Keratinocyte (primary cell): ENCODE measurements around the gene SIPA1L3. TPM values are rescaled to one million over a fixed set of nuclear protein-coding genes. Genes with fewer than 3 reads are reported as not detected.

ENCODE experiments used
- DNase-seq: peaks from one replicate; pipeline ENCODE4 v3.0.0-alpha.2; 2011; ENCODE audit warnings: low read depth, missing footprints, low spot score
- FAIRE-seq: peaks from 2 replicates; lab custom pipeline; 2011; peaks lifted over from hg19 to GRCh38; lab: Jason Lieb, UNC
- H2AFZ ChIP-seq: 2 replicates; pipeline ENCODE4 v1.6.0; 2012; ENCODE audit warnings: low read length, control low read depth, inconsistent platforms; ENCODE audit not compliant: control insufficient read depth
- H3K27ac ChIP-seq: 2 replicates; pipeline ENCODE4 v1.5.1; 2011; ENCODE audit warnings: low read length; ENCODE audit not compliant: control insufficient read depth, insufficient read depth
- H3K27me3 ChIP-seq: 3 replicates; pipeline ENCODE4 v1.6.0; 2011; ENCODE audit warnings: low read length; ENCODE audit not compliant: control insufficient read depth, insufficient read depth; ENCODE audit errors: extremely low read depth
- H3K36me3 ChIP-seq, 2 experiments: 2 replicates in 1 of 2; 3 replicates in 1 of 2; pipeline ENCODE4 v1.5.1; 2011; ENCODE audit warnings: low read length in 2 of 2, mild to moderate bottlenecking in 1 of 2; ENCODE audit not compliant: control insufficient read depth in 2 of 2, insufficient read depth in 2 of 2; ENCODE audit errors: extremely low read depth in 1 of 2
- H3K4me1 ChIP-seq: 3 replicates; pipeline ENCODE4 v1.5.1; 2011; ENCODE audit warnings: low read length; ENCODE audit not compliant: control insufficient read depth, insufficient read depth; ENCODE audit errors: extremely low read depth
- H3K4me2 ChIP-seq: 3 replicates; pipeline ENCODE4 v1.6.0; 2011; ENCODE audit warnings: low read depth, low read length; ENCODE audit not compliant: control insufficient read depth, insufficient read depth; ENCODE audit errors: extremely low read depth
- H3K4me3 ChIP-seq, 3 experiments: fragments of 200-600 bp in 1 of 3; sonication (generic) in 1 of 3; 2 replicates in 2 of 3; 3 replicates in 1 of 3; pipeline ENCODE4 v1.5.1; 2011 to 2016; ENCODE audit warnings: low read length in 3 of 3, mild to moderate bottlenecking in 3 of 3, control low read depth in 2 of 3, inconsistent platforms in 1 of 3, low read depth in 1 of 3, mixed read lengths in 1 of 3, mixed run types in 1 of 3, moderate library complexity in 1 of 3; ENCODE audit not compliant: control insufficient read depth in 2 of 3, insufficient read depth in 2 of 3; ENCODE audit errors: extremely low read depth in 1 of 3
- H3K79me2 ChIP-seq: 2 replicates; pipeline ENCODE4 v1.6.0; 2012; ENCODE audit warnings: low read length; ENCODE audit not compliant: control insufficient read depth, insufficient read depth
- H3K9ac ChIP-seq: 3 replicates; pipeline ENCODE4 v1.6.0; 2011; ENCODE audit warnings: low read length; ENCODE audit not compliant: control insufficient read depth, insufficient read depth; ENCODE audit errors: extremely low read depth
- H3K9me1 ChIP-seq: 3 replicates; pipeline ENCODE4 v1.6.0; 2011; ENCODE audit warnings: low read length; ENCODE audit not compliant: control insufficient read depth, insufficient read depth; ENCODE audit errors: extremely low read depth
- H3K9me3 ChIP-seq: 2 replicates; pipeline ENCODE4 v1.5.1; 2012; ENCODE audit warnings: low read depth, low read length; ENCODE audit not compliant: control insufficient read depth
- H4K20me1 ChIP-seq: 3 replicates; pipeline ENCODE4 v1.6.0; 2011; ENCODE audit warnings: low read length; ENCODE audit not compliant: control insufficient read depth, insufficient read depth; ENCODE audit errors: extremely low read depth
- EZH2 ChIP-seq: IDR thresholded peaks from one replicate; pipeline ENCODE4 v1.6.1; 2012; ENCODE audit warnings: inconsistent platforms, mild to moderate bottlenecking, low read length, moderate library complexity
- dilution Hi-C: fragments of 300-500 bp; cut with MboI; formaldehyde crosslinking; loops from one replicate; pipeline ENCODE4 v1.7.0; 2020; ENCODE audit warnings: low sequenced_read_pairs; ENCODE audit not compliant: extremely low pct_ligation_motif_present
- polyA plus RNA-seq, 5 experiments: library from polyadenylated mRNA; depleted of rRNA in 3 of 5; stranded (reverse) in 3 of 5; stranded (forward) in 1 of 5; unstranded in 1 of 5; fragments of >200 nt; gene quantifications; 1 replicate in 1 of 5; 2 replicates in 3 of 5; 3 replicates in 1 of 5; pipeline versions ENCODE4 v1.2.1 to v1.2.3, GENCODE V29; 2011 to 2012; ENCODE audit warnings: missing spikeins in 2 of 5, low read depth in 1 of 5, low replicate concordance in 1 of 5
- TF ChIP-seq, protein P1 (sequence below), 3 experiments: IDR thresholded peaks in 1 of 3; conservative IDR thresholded peaks in 1 of 3; optimal IDR thresholded peaks in 1 of 3; 2 replicates in 2 of 3; 3 replicates in 1 of 3; pipeline versions ENCODE3 to v1.5.1; 2011; ENCODE audit warnings: low read length in 3 of 3, mild to moderate bottlenecking in 3 of 3, moderate library complexity in 2 of 3, control low read depth in 1 of 3, inconsistent platforms in 1 of 3; ENCODE audit not compliant: insufficient read depth in 2 of 3; ENCODE audit errors: extremely low read depth in 1 of 3

SIPA1L3 gene
- polyA plus RNA-seq, 1 donor (not counting 4 experiments of a cell fraction or from before 2014, with no cell fraction given): 8.0 TPM

DNA sequence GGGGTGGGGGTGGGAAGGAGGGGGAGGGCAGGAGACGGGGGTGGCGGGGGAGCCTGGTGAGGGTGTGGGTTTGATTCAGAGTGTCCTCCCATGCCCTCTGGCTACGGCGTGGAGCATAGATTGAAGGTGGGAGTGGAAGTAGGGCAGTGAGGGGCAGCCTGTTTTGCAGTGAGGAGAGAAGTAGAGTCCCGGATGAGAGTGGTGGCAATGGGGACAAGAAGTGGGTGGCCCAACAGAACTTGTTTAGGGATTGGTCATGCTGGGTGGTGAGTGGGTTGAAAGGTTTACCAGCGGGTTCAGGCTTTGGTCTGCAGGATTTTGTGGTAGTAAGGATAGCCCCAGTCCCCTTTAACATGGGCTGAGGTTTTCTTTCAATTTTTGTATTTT lies 35.5 kb downstream of the SIPA1L3 start:
- no peak for FAIRE-seq
- DNase-seq: no peak
- H3K36me3 ChIP-seq: peaks cover 0 to 6% of the 10 kb centered on the region in 2 experiments
- no peaks in the 10 kb centered on the region for H3K9me3 ChIP-seq
- H3K4me2 ChIP-seq: no peak overlapping the region
- no peak overlapping the region for H3K9ac ChIP-seq
- no peaks in the 10 kb centered on the region for H3K27me3 ChIP-seq
- H2AFZ ChIP-seq: no peak overlapping the region
- TF ChIP-seq, protein P1, sequence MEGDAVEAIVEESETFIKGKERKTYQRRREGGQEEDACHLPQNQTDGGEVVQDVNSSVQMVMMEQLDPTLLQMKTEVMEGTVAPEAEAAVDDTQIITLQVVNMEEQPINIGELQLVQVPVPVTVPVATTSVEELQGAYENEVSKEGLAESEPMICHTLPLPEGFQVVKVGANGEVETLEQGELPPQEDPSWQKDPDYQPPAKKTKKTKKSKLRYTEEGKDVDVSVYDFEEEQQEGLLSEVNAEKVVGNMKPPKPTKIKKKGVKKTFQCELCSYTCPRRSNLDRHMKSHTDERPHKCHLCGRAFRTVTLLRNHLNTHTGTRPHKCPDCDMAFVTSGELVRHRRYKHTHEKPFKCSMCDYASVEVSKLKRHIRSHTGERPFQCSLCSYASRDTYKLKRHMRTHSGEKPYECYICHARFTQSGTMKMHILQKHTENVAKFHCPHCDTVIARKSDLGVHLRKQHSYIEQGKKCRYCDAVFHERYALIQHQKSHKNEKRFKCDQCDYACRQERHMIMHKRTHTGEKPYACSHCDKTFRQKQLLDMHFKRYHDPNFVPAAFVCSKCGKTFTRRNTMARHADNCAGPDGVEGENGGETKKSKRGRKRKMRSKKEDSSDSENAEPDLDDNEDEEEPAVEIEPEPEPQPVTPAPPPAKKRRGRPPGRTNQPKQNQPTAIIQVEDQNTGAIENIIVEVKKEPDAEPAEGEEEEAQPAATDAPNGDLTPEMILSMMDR (optimal IDR thresholded peaks at IDR 0.05 in 1 of 3, IDR thresholded peaks at IDR 0.05 in 1 of 3, conservative IDR thresholded peaks at IDR 0.05 in 1 of 3; ENCODE audit: extremely low read depth in 1 of 3, insufficient read depth in 2 of 3, low read length in 3 of 3): no peak
- no peak for TF ChIP-seq EZH2
- H3K27ac ChIP-seq: no peak overlapping the region
- H3K4me3 ChIP-seq: no peak overlapping the region
- no peaks in the 10 kb centered on the region for H3K4me1 ChIP-seq
- peaks cover 8% of the 10 kb centered on the region for H3K79me2 ChIP-seq
- H3K9me1 ChIP-seq: no peaks in the 10 kb centered on the region
- dilution Hi-C loops: no loop called here
- H4K20me1 ChIP-seq: no peaks in the 10 kb centered on the region

DNA sequence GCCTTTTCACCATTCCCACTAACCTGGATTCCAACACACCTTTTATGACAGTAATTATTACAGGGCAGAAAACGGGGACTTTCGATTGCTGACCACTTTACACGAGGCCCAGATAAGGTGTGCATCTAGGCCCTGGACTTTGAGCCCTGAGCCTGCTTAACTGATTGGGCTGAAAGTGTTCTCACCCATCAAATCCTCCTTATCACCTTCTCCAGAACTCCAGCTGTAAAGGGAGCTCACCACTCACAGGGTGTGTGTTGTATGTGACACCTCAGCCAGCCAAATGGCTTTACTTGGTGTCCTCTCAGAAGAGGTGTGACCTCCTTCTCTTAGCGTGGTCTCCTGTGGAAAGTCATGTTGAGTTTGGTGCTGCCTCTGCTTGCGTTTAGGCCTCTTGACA lies 36.5 kb downstream of the SIPA1L3 start:
- dilution Hi-C loops: no loop called here
- H3K79me2 ChIP-seq: peaks cover 8% of the 10 kb centered on the region
- H3K4me2 ChIP-seq: no peak overlapping the region

More for the DNA sequence above, 36.5 kb downstream of the SIPA1L3 start:
- Histone ChIP-seq H4K20me1 (no peaks in the 10 kb centered on the region), H2AFZ (no peak overlapping the region), H3K9ac (no peak overlapping the region), H3K9me3 (no peaks in the 10 kb centered on the region), H3K4me3 (no peak overlapping the region), H3K27ac (no peak overlapping the region), H3K27me3 (no peaks in the 10 kb centered on the region), H3K9me1 (no peaks in the 10 kb centered on the region), H3K4me1 (no peaks in the 10 kb centered on the region), H3K36me3 (peaks cover 0 to 6% of the 10 kb centered on the region in 2 experiments)
- TF ChIP-seq EZH2: no peak
- TF ChIP-seq, protein P1 (optimal IDR thresholded peaks at IDR 0.05 in 1 of 3, IDR thresholded peaks at IDR 0.05 in 1 of 3, conservative IDR thresholded peaks at IDR 0.05 in 1 of 3; ENCODE audit: extremely low read depth in 1 of 3, insufficient read depth in 2 of 3, low read length in 3 of 3): no peak
- DNase-seq (no peak), FAIRE-seq (no peak)
